ENCODE measurements around the gene BET1.
A peak's percentile ranks its signal among the peaks of the same experiment; 100 is the strongest.

BET1 gene

GRCh38 chr7:93955304-93955703, 48.9 kb downstream of the BET1 start:
- no peak for DNase-seq

- peak; percentile 7 for DNase-seq
Observed at GRCh38 chr7:93949423-93949822, 54.7 kb downstream of the BET1 start.

DNA sequence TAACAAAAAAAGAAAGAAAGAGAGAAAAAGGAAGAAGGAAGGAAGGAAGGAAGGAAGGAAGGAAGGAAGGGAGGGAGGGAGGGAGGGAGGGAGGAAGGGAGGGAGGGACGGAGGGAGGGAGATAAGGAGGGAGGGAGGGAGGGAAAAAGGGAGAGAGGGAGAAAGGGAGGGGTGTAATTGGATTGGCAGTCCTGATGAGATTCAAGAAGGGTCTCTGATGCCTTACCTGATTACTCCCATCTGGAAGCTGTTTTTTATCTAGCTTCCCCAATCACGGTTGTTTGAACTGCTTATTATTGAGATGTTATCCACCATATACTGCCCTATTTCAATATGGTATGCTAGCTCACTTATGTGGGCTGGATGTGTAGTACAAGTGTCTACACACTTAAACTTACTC, 55.3 kb downstream of the BET1 start:
- no peak for DNase-seq

- DNase-seq, result no peak
Observed at GRCh38 chr7:93948106-93948505, 56.0 kb downstream of the BET1 start.

DNA sequence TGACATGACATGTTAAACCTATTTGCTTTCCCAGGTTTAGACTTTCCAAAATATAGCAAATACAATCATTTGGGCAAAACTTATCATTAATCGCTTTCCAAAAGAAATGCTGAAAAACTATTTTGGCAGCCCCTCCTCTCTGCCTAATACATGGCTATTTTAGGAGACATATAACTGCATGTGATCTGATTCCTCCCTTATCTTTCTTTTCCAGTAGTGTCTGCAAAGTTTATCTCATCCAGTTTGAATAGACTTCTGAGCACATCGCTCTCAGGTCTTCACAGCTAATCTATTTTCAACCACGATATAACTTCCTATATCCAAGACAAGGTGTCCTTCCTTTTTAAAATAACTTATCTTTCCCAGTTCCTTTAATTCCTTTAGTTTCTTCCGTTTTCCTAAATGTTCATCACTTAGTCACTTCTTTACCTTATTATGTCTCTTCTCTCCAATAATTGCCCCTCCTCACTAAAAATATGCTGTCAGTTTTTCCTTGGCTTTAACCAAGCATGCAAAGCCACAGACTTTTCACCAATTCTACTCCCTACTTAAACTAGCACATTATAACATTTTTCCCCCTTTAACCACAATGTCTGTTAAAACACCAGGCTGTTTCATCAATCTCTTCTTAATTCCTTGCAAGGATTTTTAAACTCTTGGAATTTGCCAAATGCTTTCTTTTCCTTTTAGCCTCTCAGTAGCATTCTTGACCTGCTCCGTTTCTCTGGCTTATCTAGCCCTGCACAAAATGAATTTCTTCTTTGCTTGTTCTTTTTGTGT, 58.2 kb downstream of the BET1 start:
- DNase-seq, result no peak

GRCh38 chr7:93945083-93945482, 59.1 kb downstream of the BET1 start:
- DNase-seq, result no peak

DNA sequence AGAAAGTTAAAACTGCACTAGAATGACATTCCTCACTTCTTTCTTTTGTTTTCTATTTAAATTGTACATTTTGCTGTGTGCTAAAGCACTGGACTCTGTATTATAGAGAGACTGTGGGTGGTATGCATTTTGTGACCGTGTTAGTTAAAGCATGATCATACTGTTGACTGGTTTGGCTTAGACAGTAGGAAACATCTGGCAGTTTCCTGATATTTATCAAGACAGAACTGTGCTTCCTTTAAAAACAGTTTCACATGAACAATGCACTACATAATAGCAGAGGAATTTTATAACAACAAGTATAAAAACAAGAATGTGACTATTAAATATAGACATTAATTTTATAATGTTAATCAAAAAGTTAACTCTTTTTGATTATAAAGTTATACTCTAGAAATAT, 59.5 kb downstream of the BET1 start:
- no peak for DNase-seq

DNA sequence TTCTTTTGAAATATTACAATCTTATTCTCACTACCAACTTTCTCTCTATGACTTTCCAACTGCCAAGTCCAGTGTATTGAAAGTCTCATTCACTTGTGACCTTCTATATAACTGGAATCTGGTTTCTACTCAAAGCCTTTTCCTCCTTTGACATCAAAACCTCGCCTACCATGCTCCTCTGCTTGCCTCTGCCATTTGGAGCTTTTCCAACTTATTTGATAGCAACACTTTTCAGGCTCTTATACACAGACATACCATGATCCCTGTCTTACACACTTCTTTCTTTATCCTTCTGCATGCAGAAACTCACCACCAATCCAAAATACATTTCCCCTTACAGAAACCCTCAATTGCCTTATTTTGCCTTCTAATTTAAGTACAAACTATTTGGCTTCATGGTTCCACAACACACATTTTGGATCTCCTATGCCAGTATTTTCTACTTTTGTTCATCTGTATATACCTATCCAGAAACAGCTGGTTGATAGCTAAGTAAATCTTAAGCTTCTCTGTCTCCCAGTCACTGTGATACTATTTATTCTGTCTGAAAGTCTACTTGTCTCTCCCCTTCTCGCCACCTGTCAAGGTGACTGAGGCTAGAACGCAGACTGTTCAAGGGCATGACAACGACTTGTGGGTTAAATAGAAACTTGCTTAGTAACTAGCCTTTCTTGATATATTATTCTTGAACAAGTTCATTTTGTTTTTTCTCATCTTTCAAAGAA, 60.2 kb downstream of the BET1 start:
- DNase-seq, result no peak

Measured in NCI-H774 (cell line).